ENCODE data around the gene LRRC17. TPM values are rescaled to one million over a fixed set of nuclear protein-coding genes. Genes with fewer than 3 reads are reported as not detected.

Gene LRRC17
- total RNA-seq, 1 experiment from 2014 or later: 0.39 TPM

GRCh38 chr7:102875700-102876295, 37.0 kb upstream of the LRRC17 start:
- peak; percentile 94 for ATAC-seq
- POLR2A ChIA-PET: no interaction called here
- Histone ChIP-seq H3K9me3 (ENCODE audit: control insufficient read depth, insufficient read depth, low read depth, low read length) (no peaks in the 10 kb centered on the region; the same call in 1 of the 2 replicates), H3K4me3 (ENCODE audit: low read depth in 2 of 2, low read length in 2 of 2) (no peak overlapping the region), H3K36me3 (ENCODE audit: control insufficient read depth, insufficient read depth, low read length) (no peaks in the 10 kb centered on the region), H3K27me3 (ENCODE audit: control insufficient read depth, insufficient read depth, low read length) (no peaks in the 10 kb centered on the region), H3K4me1 (ENCODE audit: control insufficient read depth, insufficient read depth, low read length) (peaks cover 14% of the 10 kb centered on the region), H3K27ac (ENCODE audit: low read length) (peak overlapping the region; percentile 64)
- in situ Hi-C loops (cut with HindIII; ENCODE audit: low pct_unique_long_range_greater_than_20kb, low sequenced_read_pairs): no loop called here
- no peak for TF ChIP-seq CTCF (IDR thresholded peaks at IDR 0.05)
- TF ChIP-seq SIN3A (IDR thresholded peaks at IDR 0.05; ENCODE audit: borderline replicate concordance, insufficient read depth, low read depth, low read length): no peak
- no peak for TF ChIP-seq POLR2AphosphoS5 (IDR thresholded peaks at IDR 0.05; ENCODE audit: low read depth, low read length)
- no peak for TF ChIP-seq REST (IDR thresholded peaks at IDR 0.05; ENCODE audit: insufficient read depth in 1 of 2, low read depth in 2 of 2, low read length in 1 of 2)
- TF ChIP-seq TCF7L2 (IDR thresholded peaks at IDR 0.05; ENCODE audit: low read depth, low read length): no peak
- no TSS peak for BruUV-seq (replicated peaks)
- intact Hi-C loops (cut with micrococcal nuclease; ENCODE audit: unreplicated experiment): no loop called here
- DNase-seq (ENCODE audit: low read depth, low spot score): peak; percentile 88
- CTCF ChIA-PET: no interaction called here

GRCh38 chr7:102883098-102883860, 29.5 kb upstream of the LRRC17 start:
- CTCF ChIA-PET: no interaction called here

More at GRCh38 chr7:102883098-102883860, 29.5 kb upstream of the LRRC17 start:
- Histone ChIP-seq H3K4me1 (ENCODE audit: control insufficient read depth, insufficient read depth, low read length) (peaks cover 15% of the 10 kb centered on the region), H3K27ac (ENCODE audit: low read length) (peak overlapping the region; percentile 71), H3K4me3 (ENCODE audit: low read depth in 2 of 2, low read length in 2 of 2) (no peak overlapping the region), H3K36me3 (ENCODE audit: control insufficient read depth, insufficient read depth, low read length) (no peaks in the 10 kb centered on the region), H3K9me3 (ENCODE audit: control insufficient read depth, insufficient read depth, low read depth, low read length) (peaks cover 4% of the 10 kb centered on the region; the same call in 1 of the 2 replicates), H3K27me3 (ENCODE audit: control insufficient read depth, insufficient read depth, low read length) (no peaks in the 10 kb centered on the region)
- no peak for DNase-seq (ENCODE audit: low read depth, low spot score)
- intact Hi-C loops (cut with micrococcal nuclease; ENCODE audit: unreplicated experiment): no loop called here
- ATAC-seq: peak; percentile 91
- BruUV-seq (replicated peaks): no TSS peak
- in situ Hi-C loops (cut with HindIII; ENCODE audit: low pct_unique_long_range_greater_than_20kb, low sequenced_read_pairs): no loop called here
- POLR2A ChIA-PET: no interaction called here
- TF ChIP-seq TCF7L2 (IDR thresholded peaks at IDR 0.05; ENCODE audit: low read depth, low read length): peak; percentile 71
- TF ChIP-seq REST (IDR thresholded peaks at IDR 0.05; ENCODE audit: insufficient read depth in 1 of 2, low read depth in 2 of 2, low read length in 1 of 2): no peak
- TF ChIP-seq POLR2AphosphoS5 (IDR thresholded peaks at IDR 0.05; ENCODE audit: low read depth, low read length): no peak
- TF ChIP-seq SIN3A (IDR thresholded peaks at IDR 0.05; ENCODE audit: borderline replicate concordance, insufficient read depth, low read depth, low read length): no peak

Data from Panc1 (cell line).